ENCODE data around the gene RAMAC.

The RAMAC gene

DNA sequence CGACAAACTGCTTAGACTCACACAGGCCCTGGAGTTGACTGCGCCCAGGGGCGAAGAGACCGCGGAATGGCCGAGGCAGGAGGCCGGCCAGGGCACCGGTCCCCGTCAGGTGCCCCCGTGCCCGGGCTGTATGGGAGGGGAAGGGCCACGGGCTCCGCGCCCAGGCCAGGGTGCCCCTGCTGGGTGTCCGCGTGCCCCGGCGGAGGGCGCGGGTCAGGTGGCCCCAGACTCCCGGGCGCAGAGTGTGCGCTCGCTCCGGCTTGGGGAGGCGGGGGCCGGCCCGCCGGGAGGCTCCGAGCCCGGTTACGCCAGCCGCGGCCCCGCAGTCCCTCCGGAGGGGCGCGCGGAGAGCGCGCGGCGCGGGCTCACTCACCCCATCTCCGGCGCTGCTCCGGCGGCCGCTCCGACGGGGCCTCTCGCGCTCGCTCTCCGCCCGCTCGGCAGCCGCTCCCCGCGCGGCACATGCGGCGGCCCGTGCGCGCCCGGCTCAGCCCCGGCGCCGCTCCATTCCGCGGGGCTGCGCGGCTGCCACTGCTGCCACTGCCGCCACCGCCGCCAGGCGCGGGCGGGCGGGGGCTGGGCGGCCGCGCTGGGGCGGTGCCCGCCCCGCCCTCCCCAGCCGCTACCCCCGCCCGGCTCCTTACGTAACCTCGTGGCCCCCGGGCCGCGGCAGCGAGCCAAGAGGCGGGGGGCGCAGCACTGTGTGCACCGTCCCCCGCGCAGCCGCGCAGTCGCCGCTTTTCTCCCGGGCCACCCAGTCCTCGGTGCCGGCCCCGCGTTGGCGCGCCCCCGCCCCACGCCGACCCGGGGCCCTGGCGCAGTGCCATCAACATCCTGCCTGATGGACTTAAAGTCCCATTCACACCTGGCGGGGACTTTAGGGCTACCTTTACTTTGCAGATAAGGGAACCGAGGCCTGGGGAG lies 33.6 kb upstream of the RAMAC start, which contains the start of gene HOMER2:
Gene HOMER2, minus strand, starts transcription at position 563 of the 924 bp plus-strand sequence. Its CDS starts 185 bp downstream, at position 378.
- no peaks in the 10 kb centered on the region for H3K9me3 Mint-ChIP-seq
- peak within 1 kb of the TSS; percentile 59 for H3K4me3 Mint-ChIP-seq
- H3K27me3 Mint-ChIP-seq, result peaks cover 15% of the 10 kb centered on the region
- peaks cover 3% of the 10 kb centered on the region for H3K4me1 Mint-ChIP-seq
- peak; percentile 37 for DNase-seq
- H3K36me3 Mint-ChIP-seq, result no peaks in the 10 kb centered on the region
- CTCF ChIA-PET, result no interaction called here
- no peak within 1 kb of the TSS for H3K27ac Mint-ChIP-seq

DNA sequence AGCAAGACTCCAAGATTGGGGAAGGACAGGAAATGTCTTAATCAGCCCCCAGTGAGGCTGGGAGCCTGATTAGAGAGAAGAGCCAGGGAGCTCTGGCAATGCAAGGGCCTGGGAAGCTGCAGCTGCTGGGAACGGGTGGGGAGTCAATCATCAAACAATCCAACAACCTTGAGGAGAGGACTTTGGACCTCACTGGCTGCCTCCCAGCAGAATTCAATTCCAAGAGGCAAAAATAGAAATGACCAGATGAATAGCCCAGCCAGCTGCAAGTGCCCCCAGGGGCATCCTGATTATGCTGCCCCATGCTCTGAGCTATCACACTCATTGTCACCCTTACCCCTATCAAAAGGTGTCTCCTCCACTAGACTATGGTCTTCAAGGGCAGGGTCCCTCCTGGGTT lies 27.4 kb upstream of the RAMAC start:
- no peak for DNase-seq
- Mint-ChIP-seq H3K27me3 (peaks cover 39% of the 10 kb centered on the region), H3K36me3 (no peaks in the 10 kb centered on the region), H3K9me3 (no peaks in the 10 kb centered on the region), H3K4me3 (no peak overlapping the region), H3K27ac (no peak overlapping the region), H3K4me1 (no peaks in the 10 kb centered on the region)
- CTCF ChIA-PET, result no interaction called here

DNA sequence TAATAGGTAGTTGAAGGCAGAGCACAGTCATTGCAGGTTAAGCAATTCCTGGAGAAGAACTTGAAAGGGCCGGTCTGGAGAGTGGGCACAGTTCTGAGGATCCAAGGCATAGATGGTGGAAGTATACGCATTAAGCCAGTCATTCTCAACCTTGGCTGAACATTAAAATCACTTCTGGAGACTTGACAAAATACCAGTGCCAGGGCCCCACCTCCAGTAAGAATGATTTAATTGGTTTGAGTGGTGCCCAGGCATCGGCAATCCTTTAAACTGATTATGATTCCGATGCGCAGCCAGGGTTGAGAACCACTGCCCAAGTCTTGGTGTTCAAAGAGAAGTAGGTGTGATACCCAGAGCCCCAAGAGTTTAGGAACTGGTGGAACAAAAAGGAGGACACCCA lies 26.6 kb upstream of the RAMAC start:
- Mint-ChIP-seq H3K36me3 (no peaks in the 10 kb centered on the region), H3K27me3 (peaks cover 37% of the 10 kb centered on the region), H3K9me3 (no peaks in the 10 kb centered on the region), H3K27ac (no peak overlapping the region), H3K4me1 (no peaks in the 10 kb centered on the region), H3K4me3 (no peak overlapping the region)
- CTCF ChIA-PET, result no interaction called here
- no peak for DNase-seq

DNA sequence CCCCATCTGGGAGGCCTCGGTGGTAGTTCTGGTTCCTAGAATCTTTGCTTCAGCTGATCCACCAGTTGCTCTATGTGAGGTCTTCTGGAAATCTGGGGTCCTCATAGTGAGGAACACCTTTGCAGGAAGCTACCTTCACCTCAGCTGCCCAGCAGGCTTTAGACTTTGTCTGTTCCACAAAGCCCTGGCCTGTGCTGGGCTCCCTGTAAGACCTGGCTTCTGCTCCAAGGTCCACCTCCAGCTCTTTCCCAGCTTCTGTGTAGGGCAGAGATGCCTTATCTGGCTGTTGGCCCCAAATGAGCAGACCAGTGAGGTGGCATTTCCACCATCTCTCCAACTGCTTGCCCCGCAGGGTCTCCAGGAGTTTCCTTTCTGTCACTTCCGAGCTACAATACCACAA lies 25.2 kb upstream of the RAMAC start:
- Mint-ChIP-seq H3K4me1 (peaks cover 1% of the 10 kb centered on the region), H3K27ac (no peak overlapping the region), H3K9me3 (no peaks in the 10 kb centered on the region), H3K27me3 (peaks cover 36% of the 10 kb centered on the region), H3K36me3 (no peaks in the 10 kb centered on the region), H3K4me3 (no peak overlapping the region)
- CTCF ChIA-PET, result no interaction called here
- no peak for DNase-seq

DNA sequence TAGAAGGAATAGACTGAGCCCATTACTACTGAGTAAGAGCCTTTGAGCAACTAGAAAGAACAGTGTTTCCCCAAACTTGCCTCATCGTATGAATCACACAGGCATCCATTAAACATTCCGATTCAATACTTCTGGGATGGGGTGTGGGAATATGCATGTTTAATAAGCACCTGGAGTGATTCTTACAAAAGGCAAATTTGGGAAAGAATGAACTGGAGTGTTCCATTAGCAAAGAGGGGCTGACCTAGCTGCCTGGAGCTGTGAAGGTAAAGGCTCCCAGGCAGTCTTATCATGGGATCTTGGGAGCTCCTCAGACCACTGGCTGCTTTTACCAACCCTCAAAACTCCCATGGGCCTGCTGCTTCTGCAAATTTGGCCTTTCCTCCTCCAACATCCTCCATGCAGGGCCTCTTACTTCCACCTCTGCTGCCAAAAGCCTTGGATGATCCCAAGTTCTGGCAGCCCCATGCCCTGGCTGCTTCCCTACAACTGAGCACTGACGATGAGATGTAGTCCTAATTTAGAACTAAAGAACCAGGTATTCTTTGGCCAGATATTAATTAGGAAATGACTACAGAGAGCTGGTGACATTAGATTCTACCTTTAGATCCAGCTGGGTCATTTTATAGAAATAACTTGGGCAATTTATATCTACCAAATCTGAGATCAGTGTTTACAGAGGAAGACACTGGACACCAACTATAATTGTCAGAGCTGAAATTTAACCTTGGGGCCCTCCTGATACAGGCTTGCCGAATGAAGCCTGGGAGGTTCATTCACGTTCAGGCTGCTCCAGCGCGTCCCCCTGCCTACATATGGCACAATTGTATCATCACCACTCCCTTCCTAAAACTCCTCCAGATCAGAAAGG lies 22.3 kb upstream of the RAMAC start:
- H3K27ac Mint-ChIP-seq, result no peak overlapping the region
- no peaks in the 10 kb centered on the region for H3K9me3 Mint-ChIP-seq
- H3K27me3 Mint-ChIP-seq, result peaks cover 37% of the 10 kb centered on the region
- DNase-seq, result no peak
- CTCF ChIA-PET, result interaction anchor here (0.6 to 0.7 kb wide), 2 partner anchors 36 to 46 kb away, joined by 3 read pairs; no protein-coding TSS in a partner anchor
- H3K4me3 Mint-ChIP-seq, result no peak overlapping the region
- H3K4me1 Mint-ChIP-seq, result peaks cover 20% of the 10 kb centered on the region
- H3K36me3 Mint-ChIP-seq, result no peaks in the 10 kb centered on the region

DNA sequence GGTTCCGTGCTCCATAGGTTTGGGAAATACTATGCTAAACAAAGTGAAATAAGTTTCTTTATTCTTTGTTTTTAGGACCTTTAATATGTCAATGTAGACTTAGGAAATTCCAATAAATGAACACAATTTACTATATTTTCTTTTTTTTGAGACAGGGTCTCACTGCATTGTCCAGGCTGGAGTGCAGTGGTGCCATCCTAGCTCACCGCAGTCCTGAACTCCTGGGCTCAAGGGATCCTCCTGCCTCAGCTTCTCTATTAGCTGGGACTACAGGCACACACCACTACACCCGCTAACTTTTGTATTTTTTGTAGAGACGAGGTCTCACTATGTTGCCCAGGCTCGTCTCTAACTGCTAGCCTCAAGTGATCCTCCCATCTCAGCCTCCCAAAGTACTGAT lies 21.1 kb upstream of the RAMAC start:
- Mint-ChIP-seq H3K27me3 (peaks cover 29% of the 10 kb centered on the region), H3K27ac (no peak overlapping the region), H3K4me1 (peaks cover 20% of the 10 kb centered on the region), H3K4me3 (no peak overlapping the region), H3K36me3 (no peaks in the 10 kb centered on the region), H3K9me3 (no peaks in the 10 kb centered on the region)
- no peak for DNase-seq
- CTCF ChIA-PET, result no interaction called here

DNA sequence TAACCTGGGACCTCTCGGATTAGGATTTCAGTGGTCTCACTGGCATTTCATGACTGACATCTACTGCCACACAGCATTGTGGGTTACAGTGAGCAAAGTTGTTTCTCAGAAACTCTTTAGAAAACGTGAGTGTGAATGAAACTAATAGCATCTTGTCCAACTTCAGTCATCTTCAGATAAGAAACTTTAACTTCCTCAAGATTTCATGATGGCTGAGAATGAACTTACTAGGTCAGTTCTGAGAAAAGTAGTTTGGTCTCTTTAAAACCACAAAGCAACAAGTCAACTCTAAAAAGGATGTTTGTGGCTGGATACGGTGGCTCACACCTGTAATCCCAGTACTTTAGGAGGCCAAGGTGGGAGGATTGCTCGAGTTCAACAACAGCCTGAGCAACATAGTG lies 19.3 kb upstream of the RAMAC start:
- H3K36me3 Mint-ChIP-seq, result no peaks in the 10 kb centered on the region
- peak overlapping the region; percentile 73 for H3K27ac Mint-ChIP-seq
- H3K4me1 Mint-ChIP-seq, result peaks cover 20% of the 10 kb centered on the region
- CTCF ChIA-PET, result interaction anchor here (1.2 kb wide), 1 partner anchor 34 kb away, joined by 4 read pairs; no protein-coding TSS in a partner anchor
- peak; percentile 47 for DNase-seq
- no peaks in the 10 kb centered on the region for H3K9me3 Mint-ChIP-seq
- peaks cover 16% of the 10 kb centered on the region for H3K27me3 Mint-ChIP-seq
- H3K4me3 Mint-ChIP-seq, result no peak overlapping the region

DNA sequence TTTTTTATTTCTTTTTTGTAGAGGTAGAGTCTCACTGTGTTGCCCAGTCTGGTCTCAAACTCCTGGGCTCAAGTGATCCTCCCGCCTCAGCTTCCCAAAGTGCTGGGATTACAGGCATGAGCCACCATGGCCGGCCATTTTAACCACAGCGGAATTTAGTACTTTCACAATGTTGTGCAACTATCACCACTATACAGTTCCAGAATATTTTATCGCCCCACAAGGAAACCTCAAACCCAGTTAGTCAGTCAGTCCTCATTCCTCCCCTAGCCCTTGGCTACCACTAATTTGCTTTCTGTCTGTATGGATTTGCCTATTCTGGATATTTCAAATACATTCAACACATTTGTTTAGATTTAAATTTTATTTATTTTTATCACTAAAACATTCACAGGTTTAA lies 17.9 kb upstream of the RAMAC start:
- Mint-ChIP-seq H3K9me3 (no peaks in the 10 kb centered on the region), H3K4me1 (peaks cover 20% of the 10 kb centered on the region), H3K36me3 (no peaks in the 10 kb centered on the region), H3K27me3 (peaks cover 13% of the 10 kb centered on the region), H3K27ac (no peak overlapping the region), H3K4me3 (no peak overlapping the region)
- no peak for DNase-seq
- CTCF ChIA-PET, result interaction anchor here (1.1 to 1.3 kb wide), 3 partner anchors 32 to 118 kb away, joined by 3 to 4 read pairs (median 4); no protein-coding TSS in a partner anchor

DNA sequence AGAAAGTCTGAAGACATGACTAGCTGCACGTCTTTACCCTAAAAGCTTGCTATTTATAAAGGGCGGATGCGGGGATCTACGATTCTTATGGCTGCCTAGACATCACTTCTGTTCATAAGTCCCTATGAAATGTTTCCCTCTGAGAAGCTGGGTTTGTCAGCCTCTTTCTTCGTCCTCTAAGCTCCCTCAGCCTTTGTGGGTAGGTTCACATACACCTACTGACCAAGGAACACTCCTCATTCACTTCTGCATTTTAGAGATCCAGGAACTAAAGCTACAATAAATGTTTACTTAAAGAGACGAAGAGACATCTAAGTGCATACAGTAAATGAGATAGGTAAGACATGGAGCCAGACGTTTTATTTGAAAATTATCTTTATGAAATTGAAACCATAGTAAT lies 16.7 kb upstream of the RAMAC start:
- no peak for DNase-seq
- no peak overlapping the region for H3K27ac Mint-ChIP-seq
- CTCF ChIA-PET, result interaction anchor here (1.0 to 1.1 kb wide), 2 partner anchors 31 to 120 kb away, joined by 3 to 4 read pairs; no protein-coding TSS in a partner anchor
- H3K36me3 Mint-ChIP-seq, result no peaks in the 10 kb centered on the region
- H3K9me3 Mint-ChIP-seq, result no peaks in the 10 kb centered on the region
- peaks cover 5% of the 10 kb centered on the region for H3K27me3 Mint-ChIP-seq
- peaks cover 20% of the 10 kb centered on the region for H3K4me1 Mint-ChIP-seq
- no peak overlapping the region for H3K4me3 Mint-ChIP-seq

DNA sequence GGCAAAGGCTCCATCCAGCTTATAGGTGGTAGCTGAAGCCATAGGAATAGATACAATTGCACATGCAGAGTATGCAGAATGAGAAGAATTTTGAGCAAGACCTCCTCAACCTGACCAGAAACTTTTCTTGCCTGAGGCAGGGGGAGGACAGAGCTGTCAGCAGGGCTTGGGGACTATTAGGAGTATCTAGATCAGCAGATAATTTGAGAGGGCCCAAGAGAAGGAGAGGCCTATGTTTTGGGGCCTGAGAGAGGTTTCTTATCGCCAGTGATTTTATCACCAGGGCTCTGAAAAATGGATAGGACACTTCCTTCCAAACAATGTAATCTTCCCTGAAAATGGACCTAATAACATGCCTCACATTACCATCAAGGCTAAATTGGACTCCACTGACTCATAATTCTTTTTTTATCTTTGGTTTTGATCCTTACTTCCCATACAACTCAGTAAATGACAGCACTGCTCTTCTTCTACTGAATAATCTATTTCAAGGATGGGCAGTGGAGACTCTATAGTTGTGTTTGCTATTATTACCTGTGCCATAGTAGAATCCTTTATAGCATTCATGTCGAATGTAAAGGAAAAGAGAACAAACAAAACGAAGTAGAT lies 15.8 kb upstream of the RAMAC start:
- H3K27ac Mint-ChIP-seq, result no peak overlapping the region
- no peaks in the 10 kb centered on the region for H3K9me3 Mint-ChIP-seq
- H3K4me3 Mint-ChIP-seq, result no peak overlapping the region
- CTCF ChIA-PET, result no interaction called here
- DNase-seq, result no peak
- no peaks in the 10 kb centered on the region for H3K36me3 Mint-ChIP-seq
- H3K4me1 Mint-ChIP-seq, result peaks cover 20% of the 10 kb centered on the region
- peaks cover 5% of the 10 kb centered on the region for H3K27me3 Mint-ChIP-seq

DNA sequence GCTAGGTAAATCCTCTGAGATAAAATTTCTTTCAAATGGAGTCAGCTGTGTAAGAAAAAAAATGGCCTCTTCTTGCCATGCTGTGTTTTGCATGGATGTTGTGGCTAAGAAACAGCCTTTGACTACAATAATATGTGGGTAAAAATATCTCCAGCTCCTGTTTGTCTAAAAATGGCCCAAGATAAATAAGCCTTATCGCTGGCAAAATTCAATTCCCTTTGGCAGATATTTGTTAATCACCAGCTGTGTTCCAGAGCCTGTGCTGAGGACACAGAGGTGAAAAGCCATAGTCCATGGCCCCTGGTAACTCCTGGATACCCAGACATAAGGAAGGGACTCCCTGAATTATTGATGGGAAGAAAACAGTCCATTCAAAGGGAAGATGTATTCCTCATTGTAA lies 15.3 kb upstream of the RAMAC start:
- Mint-ChIP-seq H3K36me3 (no peaks in the 10 kb centered on the region), H3K9me3 (no peaks in the 10 kb centered on the region), H3K4me3 (no peak overlapping the region), H3K27ac (no peak overlapping the region), H3K4me1 (peaks cover 20% of the 10 kb centered on the region), H3K27me3 (peaks cover 5% of the 10 kb centered on the region)
- CTCF ChIA-PET, result no interaction called here
- no peak for DNase-seq

DNA sequence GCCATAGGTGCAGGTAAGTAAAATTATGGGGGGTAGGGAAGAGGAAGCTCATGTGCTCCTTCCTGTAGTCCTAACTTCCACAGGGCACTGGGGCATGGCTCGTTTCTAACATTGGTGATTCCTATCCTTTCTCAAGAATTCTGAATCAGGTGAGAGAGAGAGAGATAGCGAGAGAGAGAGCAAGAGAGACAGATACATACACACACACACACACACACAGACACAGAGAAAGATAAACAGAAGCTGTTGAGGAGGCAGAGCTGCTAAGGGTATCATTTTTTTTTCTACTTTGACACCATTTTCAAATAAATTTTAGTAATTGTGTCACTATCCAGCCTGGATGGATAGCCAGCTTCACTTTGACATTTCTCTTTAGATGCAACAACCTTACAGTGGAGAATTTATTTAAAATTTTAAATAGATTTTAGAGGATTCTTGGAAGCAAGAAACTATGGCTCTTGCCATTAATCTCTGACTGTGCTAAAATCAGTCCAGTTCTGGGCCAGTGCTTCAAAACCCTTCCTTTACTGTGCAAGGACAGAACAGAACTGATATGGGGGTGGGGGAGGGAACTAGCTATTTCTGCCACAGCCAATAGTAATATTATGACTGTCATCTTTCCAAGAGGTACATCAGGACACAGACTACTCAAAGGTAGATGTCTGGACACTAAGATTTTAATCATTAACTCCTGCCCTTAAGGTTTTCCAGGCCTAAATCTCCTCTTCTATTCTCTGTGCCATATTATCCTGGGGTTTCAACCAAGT lies 14.6 kb upstream of the RAMAC start:
- DNase-seq, result no peak
- peaks cover 5% of the 10 kb centered on the region for H3K27me3 Mint-ChIP-seq
- CTCF ChIA-PET, result no interaction called here
- H3K4me3 Mint-ChIP-seq, result no peak overlapping the region
- H3K4me1 Mint-ChIP-seq, result peaks cover 13% of the 10 kb centered on the region
- H3K36me3 Mint-ChIP-seq, result no peaks in the 10 kb centered on the region
- H3K9me3 Mint-ChIP-seq, result no peaks in the 10 kb centered on the region
- no peak overlapping the region for H3K27ac Mint-ChIP-seq

DNA sequence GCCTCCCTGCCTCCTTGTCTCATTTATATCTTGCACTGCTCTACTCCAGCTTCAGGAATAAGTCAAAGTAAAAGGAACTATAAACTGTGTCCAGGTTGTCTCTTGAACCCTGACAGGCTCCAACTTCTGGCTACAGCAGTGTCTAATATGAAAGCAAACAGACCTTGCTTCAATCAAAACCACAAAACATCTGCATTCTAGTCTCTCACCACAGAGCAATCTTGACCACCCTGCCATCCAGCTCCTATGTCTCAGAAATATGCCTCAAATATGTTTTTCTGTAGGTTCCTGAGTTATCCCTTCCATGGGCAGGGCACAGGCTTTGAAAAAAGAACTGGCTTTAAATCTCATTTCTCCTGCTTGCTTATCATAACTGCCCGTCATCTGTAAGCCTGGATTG lies 13.0 kb upstream of the RAMAC start:
- no peak overlapping the region for H3K4me3 Mint-ChIP-seq
- peaks cover 2% of the 10 kb centered on the region for H3K4me1 Mint-ChIP-seq
- H3K27ac Mint-ChIP-seq, result no peak overlapping the region
- H3K9me3 Mint-ChIP-seq, result no peaks in the 10 kb centered on the region
- DNase-seq, result no peak
- CTCF ChIA-PET, result no interaction called here
- H3K36me3 Mint-ChIP-seq, result no peaks in the 10 kb centered on the region
- peaks cover 5% of the 10 kb centered on the region for H3K27me3 Mint-ChIP-seq
